Muscle layer of colon (tissue), 2 donors: ENCODE measurements around the gene ALLC.

Experiments used
- H3K27ac ChIP-seq: one replicate; pipeline ENCODE4 v1.7.0; 2013; ENCODE audit warnings: low read depth, mild to moderate bottlenecking, low read length, moderate library complexity
- H3K27me3 ChIP-seq, 2 donors: one replicate each; pipeline ENCODE4 v1.7.0; 2013; ENCODE audit warnings: low read length in 2 of 2, mild to moderate bottlenecking in 2 of 2; ENCODE audit not compliant: insufficient read depth in 2 of 2, control insufficient read depth in 1 of 2
- H3K36me3 ChIP-seq: one replicate; pipeline ENCODE4 v1.7.0; 2013; ENCODE audit warnings: mild to moderate bottlenecking, low read length; ENCODE audit not compliant: insufficient read depth
- H3K4me1 ChIP-seq: one replicate; pipeline ENCODE4 v1.7.0; 2013; ENCODE audit warnings: mild to moderate bottlenecking, low read length; ENCODE audit not compliant: insufficient read depth
- H3K4me3 ChIP-seq, 2 donors: one replicate each; pipeline ENCODE4 v1.7.0; 2013; ENCODE audit warnings: low read length in 2 of 2, low read depth in 1 of 2, mild to moderate bottlenecking in 1 of 2, moderate library complexity in 1 of 2
- H3K9ac ChIP-seq: one replicate; pipeline ENCODE4 v1.7.0; 2013; ENCODE audit warnings: low read length
- H3K9me3 ChIP-seq: one replicate; pipeline ENCODE4 v1.7.0; 2013; ENCODE audit warnings: mild to moderate bottlenecking, low read length
- donor health status: abdominal sarcoma.
- donor health status: Adenocarcinoma of cecum.

The ALLC gene

DNA sequence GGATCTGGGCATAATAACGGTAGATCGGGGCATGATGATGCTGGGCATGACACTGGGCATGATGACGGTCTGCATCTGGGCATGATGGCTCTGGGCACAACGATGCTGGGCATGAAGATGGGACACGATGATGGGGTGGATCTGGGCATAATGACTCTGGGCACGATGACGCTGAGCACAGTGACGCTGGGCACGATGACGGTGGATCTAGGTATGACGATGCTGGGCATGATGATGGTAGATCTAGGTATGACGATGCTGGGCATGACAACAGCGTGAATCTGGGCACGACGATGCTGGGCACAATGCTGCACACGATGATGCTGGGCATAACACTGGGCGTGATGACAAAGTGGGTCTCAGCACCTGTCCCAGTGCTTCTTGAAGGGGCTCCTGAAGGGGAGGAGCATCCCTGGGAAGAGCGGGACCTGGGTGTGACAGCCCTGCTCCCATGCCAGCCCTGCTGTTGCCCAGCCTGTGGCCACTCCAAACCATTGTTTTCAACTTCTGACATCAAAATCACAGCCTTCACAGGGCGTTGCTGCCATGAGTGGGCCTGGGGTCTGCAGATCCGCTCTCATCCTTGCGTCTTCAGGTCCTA is 30.4 kb upstream of the ALLC start:
- H3K27ac ChIP-seq: no peak overlapping the region
- H3K4me3 ChIP-seq: no peak overlapping the region
- H3K36me3 ChIP-seq: no peaks in the 10 kb centered on the region
- no peaks in the 10 kb centered on the region for H3K4me1 ChIP-seq
- no peaks in the 10 kb centered on the region for H3K9me3 ChIP-seq
- H3K27me3 ChIP-seq: no peaks in the 10 kb centered on the region
- no peak overlapping the region for H3K9ac ChIP-seq

- no peaks in the 10 kb centered on the region for H3K4me1 ChIP-seq
- H3K9me3 ChIP-seq: no peaks in the 10 kb centered on the region
- H3K4me3 ChIP-seq: no peak overlapping the region
- H3K27me3 ChIP-seq: no peaks in the 10 kb centered on the region
- H3K36me3 ChIP-seq: no peaks in the 10 kb centered on the region
- no peak overlapping the region for H3K9ac ChIP-seq
- H3K27ac ChIP-seq: no peak overlapping the region
Measured at GRCh38 chr2:3628241-3628679, 29.7 kb upstream of the ALLC start.

GRCh38 chr2:3628800-3629199 is 29.2 kb upstream of the ALLC start:
- H3K9ac ChIP-seq: no peak overlapping the region
- H3K4me1 ChIP-seq: no peaks in the 10 kb centered on the region
- H3K36me3 ChIP-seq: no peaks in the 10 kb centered on the region
- H3K4me3 ChIP-seq: no peak overlapping the region
- H3K27me3 ChIP-seq: no peaks in the 10 kb centered on the region
- no peak overlapping the region for H3K27ac ChIP-seq
- no peaks in the 10 kb centered on the region for H3K9me3 ChIP-seq

- no peaks in the 10 kb centered on the region for H3K27me3 ChIP-seq
- H3K9me3 ChIP-seq: no peaks in the 10 kb centered on the region
- no peak overlapping the region for H3K27ac ChIP-seq
- H3K4me3 ChIP-seq: no peak overlapping the region
- H3K4me1 ChIP-seq: no peaks in the 10 kb centered on the region
- H3K9ac ChIP-seq: no peak overlapping the region
- no peaks in the 10 kb centered on the region for H3K36me3 ChIP-seq
Measured at GRCh38 chr2:3630631-3631030, 27.4 kb upstream of the ALLC start.

DNA sequence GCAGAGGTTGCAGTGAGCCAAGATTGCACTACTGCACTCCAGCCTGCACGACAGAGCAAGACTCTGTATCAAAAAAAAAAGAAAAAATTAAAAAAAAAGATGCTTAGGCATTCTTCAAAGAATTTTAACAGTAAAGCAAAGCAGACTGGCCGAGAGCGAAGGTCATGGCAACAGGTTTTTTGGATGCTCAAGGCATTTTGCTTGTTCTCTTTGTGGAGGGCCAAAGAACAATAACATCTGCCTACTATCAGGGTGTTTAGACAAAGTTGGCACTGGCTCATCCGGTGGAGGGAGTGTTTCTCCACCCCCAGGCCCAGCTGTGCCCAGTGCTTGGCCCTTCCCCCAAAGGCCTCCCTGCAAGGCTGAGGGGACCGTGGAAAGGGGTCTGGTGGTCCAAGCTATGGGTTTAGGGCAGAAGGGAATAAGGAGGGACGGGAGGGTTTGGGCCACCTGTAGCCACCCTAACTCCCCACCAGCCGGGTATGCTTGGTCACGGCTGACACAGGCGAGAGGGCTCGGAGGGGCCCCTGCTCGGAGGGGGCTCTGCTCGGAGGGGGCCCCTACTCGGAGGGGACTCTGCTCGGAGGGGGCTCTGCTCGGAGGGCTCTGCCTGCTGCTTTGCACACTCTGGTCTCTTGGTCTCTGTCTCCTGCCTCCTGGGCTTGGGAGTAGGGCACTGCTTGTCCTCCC is 26.7 kb upstream of the ALLC start:
- Histone ChIP-seq H3K4me3 (no peak overlapping the region), H3K27ac (peak overlapping the region; percentile 12), H3K4me1 (no peaks in the 10 kb centered on the region)

DNA sequence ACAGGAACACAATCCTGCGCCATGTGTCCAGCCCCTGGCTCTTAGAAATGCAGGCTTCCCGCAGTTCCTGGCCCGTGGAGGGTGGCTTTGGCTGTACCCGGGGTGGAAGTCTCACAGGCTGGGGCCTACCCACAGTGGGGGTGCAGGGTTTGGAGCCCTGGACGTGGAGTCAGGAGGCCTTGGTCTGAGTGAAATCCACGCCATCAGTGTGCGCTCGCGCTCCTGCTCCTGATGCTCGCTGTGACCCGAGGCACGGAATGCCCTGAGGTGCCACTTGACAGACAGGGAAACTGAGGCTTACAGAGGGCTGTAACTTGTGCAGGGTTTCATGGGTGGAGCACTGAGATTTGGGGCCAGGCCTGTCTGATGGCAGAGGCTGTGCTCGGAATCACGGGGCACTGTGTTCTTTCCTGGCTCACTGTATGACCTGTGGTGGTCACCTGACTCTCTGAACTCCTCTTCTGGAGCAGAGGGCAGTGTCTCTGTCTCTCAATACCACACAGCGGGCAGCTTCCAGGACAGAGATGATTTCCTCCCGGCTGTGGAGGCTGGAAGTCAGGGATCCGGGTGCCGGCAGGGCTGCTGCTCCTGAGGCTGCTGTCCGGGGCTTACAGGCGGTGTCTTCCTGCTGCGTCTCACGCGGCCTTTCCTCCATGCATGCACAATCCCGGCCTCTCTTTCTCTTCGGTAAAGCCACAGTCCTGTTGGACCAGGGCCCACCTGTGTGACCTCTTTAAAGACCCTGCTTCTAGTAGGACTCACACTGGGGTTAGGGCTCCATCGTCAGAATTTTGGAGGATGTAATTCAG is 25.9 kb upstream of the ALLC start:
- no peaks in the 10 kb centered on the region for H3K36me3 ChIP-seq
- H3K27me3 ChIP-seq: no peaks in the 10 kb centered on the region
- H3K9me3 ChIP-seq: no peaks in the 10 kb centered on the region
- no peaks in the 10 kb centered on the region for H3K4me1 ChIP-seq
- H3K27ac ChIP-seq: peak overlapping the region; percentile 12
- no peak overlapping the region for H3K4me3 ChIP-seq
- no peak overlapping the region for H3K9ac ChIP-seq

More for the DNA sequence above, 26.7 kb upstream of the ALLC start:
- Histone ChIP-seq H3K36me3 (no peaks in the 10 kb centered on the region), H3K9me3 (no peaks in the 10 kb centered on the region), H3K9ac (no peak overlapping the region), H3K27me3 (no peaks in the 10 kb centered on the region)

- H3K27me3 ChIP-seq: no peaks in the 10 kb centered on the region
- no peaks in the 10 kb centered on the region for H3K9me3 ChIP-seq
- no peak overlapping the region for H3K27ac ChIP-seq
- H3K9ac ChIP-seq: no peak overlapping the region
- no peaks in the 10 kb centered on the region for H3K36me3 ChIP-seq
- no peaks in the 10 kb centered on the region for H3K4me1 ChIP-seq
- H3K4me3 ChIP-seq: no peak overlapping the region
Measured at GRCh38 chr2:3633089-3633981, 24.7 kb upstream of the ALLC start.

GRCh38 chr2:3633982-3634595 is 23.9 kb upstream of the ALLC start:
- Histone ChIP-seq H3K9ac (no peak overlapping the region), H3K27me3 (no peaks in the 10 kb centered on the region), H3K4me1 (no peaks in the 10 kb centered on the region), H3K36me3 (no peaks in the 10 kb centered on the region), H3K4me3 (no peak overlapping the region), H3K9me3 (no peaks in the 10 kb centered on the region), H3K27ac (no peak overlapping the region)

DNA sequence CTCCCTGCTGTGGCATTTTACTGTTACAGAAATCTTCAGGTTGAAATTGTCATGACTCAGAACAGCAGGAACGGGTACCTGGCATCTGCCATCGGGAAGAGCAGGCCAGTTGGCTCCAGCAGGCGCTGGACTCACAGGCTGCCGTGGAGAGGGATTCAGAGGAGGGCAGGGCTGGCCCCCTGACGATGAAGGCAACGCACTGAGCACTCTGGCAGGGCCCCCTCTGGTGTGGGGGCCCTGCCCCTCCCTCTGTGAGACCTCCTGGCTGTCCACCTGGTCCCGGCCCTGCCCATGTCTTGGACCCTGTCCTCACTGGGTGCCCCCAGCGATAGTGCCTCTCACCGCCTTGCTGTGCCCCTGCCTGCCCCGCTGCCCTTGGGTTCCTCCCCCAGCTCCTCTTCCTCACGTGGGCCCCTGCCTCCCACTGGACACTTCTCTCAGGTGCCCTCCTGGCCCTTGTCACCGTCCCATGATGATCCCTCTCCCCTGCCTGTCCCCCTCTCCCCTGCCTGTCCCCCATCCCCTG is 23.3 kb upstream of the ALLC start:
- no peaks in the 10 kb centered on the region for H3K4me1 ChIP-seq
- H3K4me3 ChIP-seq: no peak overlapping the region
- no peaks in the 10 kb centered on the region for H3K36me3 ChIP-seq
- no peak overlapping the region for H3K27ac ChIP-seq
- no peaks in the 10 kb centered on the region for H3K9me3 ChIP-seq
- no peaks in the 10 kb centered on the region for H3K27me3 ChIP-seq
- no peak overlapping the region for H3K9ac ChIP-seq

DNA sequence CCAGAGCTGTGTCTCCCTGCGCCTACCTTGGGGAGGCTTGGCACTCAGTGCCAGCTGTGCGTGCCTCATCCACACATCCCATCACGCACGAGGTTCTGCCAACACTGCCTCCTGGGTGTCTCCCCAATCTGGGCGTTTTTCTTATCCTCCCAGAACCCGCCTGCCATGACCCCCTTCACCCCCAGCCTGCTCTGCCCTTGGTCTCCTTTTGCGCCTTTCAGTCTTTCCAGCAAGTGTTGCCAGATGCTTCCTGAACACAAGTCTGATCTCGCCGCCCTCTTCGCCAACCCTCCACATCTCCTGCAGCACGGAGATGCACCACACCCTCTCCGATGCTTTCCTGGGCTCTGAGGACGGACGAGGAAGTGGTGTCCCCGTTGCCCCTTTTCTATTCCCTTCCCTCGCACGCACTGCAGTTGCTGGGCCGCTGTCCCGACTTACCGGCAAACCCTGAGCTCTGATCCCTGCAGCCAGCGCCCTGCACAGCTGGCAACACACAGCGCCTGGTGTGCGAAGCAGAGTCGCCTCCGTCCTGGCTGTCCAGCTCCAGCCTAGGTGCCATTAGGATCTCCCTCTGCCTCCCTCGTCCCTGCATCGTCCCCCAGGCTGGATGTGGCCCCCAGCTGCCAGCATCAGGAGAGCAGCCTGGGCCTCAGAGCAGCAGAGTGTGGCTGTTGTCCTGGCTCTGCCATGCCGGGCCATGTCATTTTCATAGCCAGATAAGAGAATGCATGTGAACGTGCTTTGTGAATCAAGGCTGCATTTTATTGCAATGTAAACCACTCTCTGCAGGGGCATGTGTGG is 22.6 kb upstream of the ALLC start:
- no peaks in the 10 kb centered on the region for H3K27me3 ChIP-seq
- H3K4me3 ChIP-seq: no peak overlapping the region
- H3K9me3 ChIP-seq: no peaks in the 10 kb centered on the region
- H3K36me3 ChIP-seq: no peaks in the 10 kb centered on the region
- no peaks in the 10 kb centered on the region for H3K4me1 ChIP-seq
- no peak overlapping the region for H3K9ac ChIP-seq
- no peak overlapping the region for H3K27ac ChIP-seq
